SH-SY5Y (cell line): ENCODE measurements around the gene EXOC6B.

ENCODE experiments used
- GATA2 ChIP-seq: IDR thresholded peaks from 2 replicates; pipeline ENCODE4 v1.6.1; 2011; ENCODE audit warnings: mild to moderate bottlenecking, low read depth, low read length
- GATA3 ChIP-seq: IDR thresholded peaks from 2 replicates; pipeline ENCODE4 v1.6.1; 2011; ENCODE audit warnings: low read depth, mild to moderate bottlenecking, low read length, moderate library complexity

DNA sequence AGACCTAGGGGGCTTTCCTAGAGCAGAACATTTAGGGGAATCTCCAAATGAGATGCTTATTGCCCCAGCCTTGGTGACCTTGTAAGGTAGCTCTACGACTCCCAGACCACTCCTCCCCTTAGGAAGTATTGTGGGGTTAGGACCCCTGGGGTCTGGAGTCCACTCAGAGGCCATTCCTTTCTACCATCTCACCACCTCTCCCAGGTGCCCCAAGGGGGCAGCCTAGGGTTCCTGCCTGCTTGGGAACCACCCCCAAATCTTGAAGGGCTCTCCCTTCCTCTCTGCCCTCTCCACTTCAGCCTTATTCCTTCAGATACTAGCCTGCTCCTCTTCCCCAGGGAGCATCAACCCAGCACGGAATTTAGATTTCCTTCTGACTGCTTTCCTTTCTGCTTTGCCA is 17.5 kb upstream of the EXOC6B start:
- TF ChIP-seq GATA2 (no peak), GATA3 (no peak)
